Uterus (tissue), 2 donors: Measurements from ENCODE around the gene LRRC56.

Experiments
- POLR2A ChIP-seq, 2 donors: fragments of 450-650 bp; IDR thresholded peaks; one replicate each; pipeline ENCODE4 v1.6.1; 2016; ENCODE audit warnings: antibody characterized with exemption in 2 of 2, mild to moderate bottlenecking in 1 of 2, moderate library complexity in 1 of 2
- TF ChIP-seq, protein P1 (sequence below), 4 experiments: fragments of 200-600 bp in 2 of 4; fragments of 450-650 bp in 2 of 4; sonication (generic) in 2 of 4; IDR thresholded peaks; one replicate each; pipeline ENCODE4 v1.5.1; 2016 to 2019; ENCODE audit warnings: antibody characterized with exemption in 4 of 4, mild to moderate bottlenecking in 2 of 4, moderate library complexity in 1 of 4

GRCh38 chr11:506995-507726 lies 30.2 kb upstream of the LRRC56 start, which contains the start of gene RNH1:
- TF ChIP-seq, protein P1, sequence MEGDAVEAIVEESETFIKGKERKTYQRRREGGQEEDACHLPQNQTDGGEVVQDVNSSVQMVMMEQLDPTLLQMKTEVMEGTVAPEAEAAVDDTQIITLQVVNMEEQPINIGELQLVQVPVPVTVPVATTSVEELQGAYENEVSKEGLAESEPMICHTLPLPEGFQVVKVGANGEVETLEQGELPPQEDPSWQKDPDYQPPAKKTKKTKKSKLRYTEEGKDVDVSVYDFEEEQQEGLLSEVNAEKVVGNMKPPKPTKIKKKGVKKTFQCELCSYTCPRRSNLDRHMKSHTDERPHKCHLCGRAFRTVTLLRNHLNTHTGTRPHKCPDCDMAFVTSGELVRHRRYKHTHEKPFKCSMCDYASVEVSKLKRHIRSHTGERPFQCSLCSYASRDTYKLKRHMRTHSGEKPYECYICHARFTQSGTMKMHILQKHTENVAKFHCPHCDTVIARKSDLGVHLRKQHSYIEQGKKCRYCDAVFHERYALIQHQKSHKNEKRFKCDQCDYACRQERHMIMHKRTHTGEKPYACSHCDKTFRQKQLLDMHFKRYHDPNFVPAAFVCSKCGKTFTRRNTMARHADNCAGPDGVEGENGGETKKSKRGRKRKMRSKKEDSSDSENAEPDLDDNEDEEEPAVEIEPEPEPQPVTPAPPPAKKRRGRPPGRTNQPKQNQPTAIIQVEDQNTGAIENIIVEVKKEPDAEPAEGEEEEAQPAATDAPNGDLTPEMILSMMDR (IDR thresholded peaks at IDR 0.05): peak in 2 of 4 experiments; percentile 5 to 16
- peak in 1 of 2 donors; percentile 73 for TF ChIP-seq POLR2A (IDR thresholded peaks at IDR 0.05)
